ENCODE measurements around the gene TJP3.
"Not testable (repeated sequence)": the region's sequence is repeated elsewhere in the genome, so short reads cannot be mapped to it uniquely, and the experiment has no call there.

Gene TJP3

DNA sequence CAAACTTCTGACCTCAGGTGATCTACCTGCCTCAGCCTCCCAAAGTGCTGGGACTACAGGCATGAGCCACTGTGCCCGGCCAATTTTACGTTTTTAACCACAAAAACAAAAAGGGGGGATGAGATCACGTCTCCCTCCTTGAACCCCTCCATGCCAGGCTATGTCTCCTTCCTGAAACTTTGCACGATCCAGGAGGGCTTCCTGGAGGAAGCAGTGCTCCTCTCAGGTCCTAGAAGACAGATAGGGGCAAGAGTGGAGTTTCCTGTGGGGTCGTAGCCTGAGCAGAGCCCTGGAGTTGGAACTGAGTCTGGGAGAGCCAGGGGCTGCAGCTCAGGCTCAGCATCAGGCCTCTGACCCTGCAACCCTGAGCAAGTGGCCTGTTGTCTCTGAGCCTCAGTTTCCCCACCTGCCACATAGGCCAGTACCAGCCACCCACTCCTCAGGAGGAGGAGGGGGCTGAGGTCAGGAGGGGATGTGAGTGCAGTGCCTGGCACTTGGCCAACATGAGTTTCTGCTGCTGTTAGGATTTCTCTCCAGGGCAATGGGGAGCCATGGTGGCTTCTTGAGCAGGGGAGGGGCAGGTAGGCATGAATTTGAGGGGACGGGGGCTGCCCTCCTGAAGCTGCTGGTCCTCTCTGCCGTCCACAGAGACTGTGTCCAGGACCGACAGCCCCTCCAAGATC, 37.3 kb downstream of the TJP3 start:
- no peak for DNase-seq (ENCODE audit: low read depth)

DNA sequence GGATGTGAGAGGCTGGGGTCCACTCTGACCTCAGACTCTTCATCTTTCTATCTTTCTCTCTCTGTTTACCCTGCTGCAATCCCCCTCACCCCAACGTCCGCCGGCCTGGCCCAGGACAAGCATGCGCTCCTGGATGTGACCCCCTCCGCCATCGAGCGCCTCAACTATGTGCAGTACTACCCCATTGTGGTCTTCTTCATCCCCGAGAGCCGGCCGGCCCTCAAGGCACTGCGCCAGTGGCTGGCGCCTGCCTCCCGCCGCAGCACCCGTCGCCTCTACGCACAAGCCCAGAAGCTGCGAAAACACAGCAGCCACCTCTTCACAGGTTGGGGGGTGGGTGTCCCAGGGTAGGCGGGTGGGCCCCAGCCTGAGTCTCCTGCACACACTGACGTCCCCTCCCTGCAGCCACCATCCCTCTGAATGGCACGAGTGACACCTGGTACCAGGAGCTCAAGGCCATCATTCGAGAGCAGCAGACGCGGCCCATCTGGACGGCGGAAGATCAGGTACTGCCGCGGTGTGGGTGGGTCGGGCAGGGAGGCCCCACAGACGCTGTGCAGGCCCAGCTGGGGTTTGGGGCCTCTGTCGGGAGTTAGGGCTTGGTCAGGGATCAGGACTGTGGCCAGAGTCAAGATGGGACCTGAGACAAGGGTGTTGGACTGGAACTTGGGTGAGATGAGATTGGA, 38.3 kb downstream of the TJP3 start:
- DNase-seq (ENCODE audit: low read depth): no peak

DNA sequence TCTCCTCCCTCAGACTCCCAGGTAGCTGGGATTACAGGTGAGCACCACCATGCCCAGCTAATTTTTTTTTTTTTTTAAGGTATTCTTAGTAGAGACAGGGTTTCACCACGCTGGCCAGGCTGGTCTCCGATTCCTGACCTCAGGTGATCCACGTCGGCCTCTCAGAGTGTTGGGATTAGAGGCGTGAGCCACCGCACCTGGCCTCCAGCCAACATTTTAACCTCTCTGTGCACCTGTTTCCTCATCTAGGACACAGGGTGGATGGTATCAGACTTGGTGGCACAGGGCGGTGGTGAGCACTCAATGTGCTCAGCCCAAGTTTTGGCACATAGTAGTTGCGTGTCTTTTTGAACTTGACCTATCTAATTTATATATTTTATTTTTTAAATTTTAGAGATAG, 40.8 kb downstream of the TJP3 start:
- DNase-seq (ENCODE audit: low read depth): no peak

DNA sequence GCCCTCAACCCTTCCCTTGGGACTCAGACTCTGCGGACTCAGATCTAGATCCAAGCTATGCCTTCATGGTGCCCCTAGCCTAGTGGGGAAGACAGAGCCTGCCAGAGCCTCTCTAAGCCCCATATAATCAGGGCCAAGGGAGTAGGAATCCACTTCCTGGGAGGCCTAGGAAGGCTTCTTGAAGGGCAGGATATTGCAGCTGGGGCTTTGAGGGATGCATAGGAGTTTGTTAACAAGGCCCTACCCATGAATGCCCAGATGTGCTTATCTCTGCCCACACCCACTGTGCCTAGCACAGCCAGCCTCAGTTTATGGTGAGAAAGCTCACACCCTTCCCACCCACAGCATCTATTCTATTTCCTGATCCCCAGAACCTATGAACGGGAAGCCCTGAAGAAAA, 42.0 kb downstream of the TJP3 start:
- DNase-seq (ENCODE audit: low read depth): no peak

DNA sequence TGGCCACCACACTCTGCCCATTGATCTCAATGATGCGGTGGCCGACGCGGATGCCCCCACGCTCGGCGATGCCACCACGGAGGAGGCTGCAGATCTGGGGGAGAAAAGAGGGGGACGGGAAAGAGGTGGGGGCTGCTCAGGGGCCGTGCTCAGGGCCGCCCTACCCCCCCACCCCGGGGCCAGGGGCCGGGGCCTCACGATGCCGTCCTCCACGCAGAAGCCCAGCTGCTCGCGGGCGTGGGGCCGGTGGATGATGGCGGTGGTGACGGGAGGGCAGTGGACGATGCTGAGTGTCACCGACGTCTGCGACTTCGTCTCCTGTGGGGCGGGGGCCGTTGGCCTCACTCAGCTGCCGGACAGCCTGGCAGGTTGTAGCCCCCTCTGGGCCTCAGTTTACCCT, 43.1 kb downstream of the TJP3 start:
- no peak for DNase-seq (ENCODE audit: low read depth)

DNA sequence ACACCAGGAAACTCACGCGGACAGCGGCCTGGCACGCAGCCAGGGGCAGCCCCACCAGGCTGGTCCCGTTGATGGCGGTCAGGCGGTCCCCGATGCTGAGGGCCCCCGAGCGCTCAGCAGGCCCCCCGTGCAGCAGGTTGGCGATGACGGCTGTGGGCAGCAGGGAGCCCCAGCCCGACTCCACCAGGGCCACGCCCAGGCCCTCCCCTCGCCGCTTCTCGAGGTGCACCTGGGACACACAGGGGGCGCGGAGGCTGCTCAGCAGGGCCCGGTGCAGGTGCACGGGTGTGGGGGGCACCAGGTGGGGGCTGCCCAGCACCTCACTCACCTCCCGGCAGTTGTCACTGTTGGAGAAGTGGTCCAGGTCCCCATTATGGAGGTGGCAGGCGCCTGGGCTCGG, 44.3 kb downstream of the TJP3 start:
- DNase-seq (ENCODE audit: low read depth): no peak

DNA sequence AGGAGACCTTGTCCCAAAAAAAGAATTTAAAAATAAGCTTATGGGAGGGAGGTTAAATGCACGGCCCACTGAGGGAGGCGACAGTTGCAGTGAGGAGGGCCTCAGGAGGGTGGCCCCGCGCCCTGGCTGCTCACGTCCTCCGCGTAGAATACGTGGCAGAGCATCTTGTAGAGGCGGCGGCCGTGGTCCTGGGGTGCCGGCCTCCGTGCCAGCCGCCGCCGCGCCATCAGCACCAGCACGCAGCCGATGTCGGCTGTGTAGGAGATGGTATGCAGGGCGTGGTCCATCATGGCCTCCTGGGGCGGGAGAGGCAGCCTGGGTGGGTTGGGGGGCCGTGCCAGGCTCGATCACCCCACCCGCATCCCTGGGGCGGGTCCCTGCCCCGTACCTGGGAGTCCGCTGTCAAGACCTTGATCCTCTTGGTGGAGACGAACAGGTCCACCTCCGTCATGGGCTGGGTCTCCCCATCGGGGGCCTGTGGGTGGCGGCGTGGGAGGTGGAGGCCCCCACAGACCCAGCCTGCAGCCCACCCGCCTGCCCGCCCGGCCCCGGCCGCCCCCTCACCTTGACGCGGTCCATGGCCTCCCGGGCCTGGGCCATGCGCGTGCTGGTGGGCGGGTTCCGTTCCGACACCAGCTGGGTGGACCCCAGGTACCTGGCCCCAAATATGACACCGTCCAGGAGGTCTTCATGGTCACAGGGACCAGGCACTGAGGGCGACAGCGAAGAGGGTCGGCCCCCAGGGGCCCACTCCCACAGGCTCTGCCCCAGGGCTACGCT, 45.6 kb downstream of the TJP3 start:
- DNase-seq (ENCODE audit: low read depth): no peak

DNA sequence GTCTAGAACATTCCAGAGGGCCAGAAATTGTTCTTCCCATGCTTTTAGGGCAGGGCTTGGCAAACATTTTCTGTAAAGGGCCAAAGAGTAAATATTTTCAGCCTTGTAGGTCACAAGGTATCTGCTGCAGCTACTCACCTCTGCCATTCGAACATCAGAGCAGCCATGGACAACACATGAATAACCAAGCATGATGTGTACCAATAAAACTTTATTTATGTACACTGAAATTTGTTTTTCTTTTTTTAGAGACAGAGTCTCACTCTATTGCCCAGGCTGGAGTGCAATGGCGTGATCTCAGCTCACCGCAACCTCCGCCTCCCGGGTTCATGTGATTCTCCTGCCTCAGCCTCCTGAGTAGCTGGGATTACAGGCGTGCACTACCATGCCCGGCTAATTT, 49.5 kb downstream of the TJP3 start:
- not testable (repeated sequence) for DNase-seq (ENCODE audit: low read depth)

DNA sequence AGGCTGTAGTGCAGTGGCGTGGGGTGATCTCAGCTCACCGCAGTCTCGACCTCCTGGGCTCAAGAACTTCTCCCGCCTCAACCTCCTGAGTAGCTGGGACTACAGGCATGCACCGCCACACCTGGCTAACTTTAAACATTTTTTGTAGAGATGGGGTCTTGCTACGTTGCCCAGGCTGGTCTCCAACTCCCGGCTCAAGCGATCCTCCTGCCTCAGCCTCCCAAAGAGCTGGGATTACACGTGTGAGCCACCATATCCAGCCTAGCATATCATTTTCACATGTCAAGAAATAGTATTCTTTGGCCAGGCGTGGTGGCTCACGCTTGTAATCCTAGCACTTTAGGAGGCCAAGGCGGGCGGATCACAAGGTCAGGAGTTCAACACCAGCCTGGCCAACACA, 50.1 kb downstream of the TJP3 start:
- not testable (repeated sequence) for DNase-seq (ENCODE audit: low read depth)

DNA sequence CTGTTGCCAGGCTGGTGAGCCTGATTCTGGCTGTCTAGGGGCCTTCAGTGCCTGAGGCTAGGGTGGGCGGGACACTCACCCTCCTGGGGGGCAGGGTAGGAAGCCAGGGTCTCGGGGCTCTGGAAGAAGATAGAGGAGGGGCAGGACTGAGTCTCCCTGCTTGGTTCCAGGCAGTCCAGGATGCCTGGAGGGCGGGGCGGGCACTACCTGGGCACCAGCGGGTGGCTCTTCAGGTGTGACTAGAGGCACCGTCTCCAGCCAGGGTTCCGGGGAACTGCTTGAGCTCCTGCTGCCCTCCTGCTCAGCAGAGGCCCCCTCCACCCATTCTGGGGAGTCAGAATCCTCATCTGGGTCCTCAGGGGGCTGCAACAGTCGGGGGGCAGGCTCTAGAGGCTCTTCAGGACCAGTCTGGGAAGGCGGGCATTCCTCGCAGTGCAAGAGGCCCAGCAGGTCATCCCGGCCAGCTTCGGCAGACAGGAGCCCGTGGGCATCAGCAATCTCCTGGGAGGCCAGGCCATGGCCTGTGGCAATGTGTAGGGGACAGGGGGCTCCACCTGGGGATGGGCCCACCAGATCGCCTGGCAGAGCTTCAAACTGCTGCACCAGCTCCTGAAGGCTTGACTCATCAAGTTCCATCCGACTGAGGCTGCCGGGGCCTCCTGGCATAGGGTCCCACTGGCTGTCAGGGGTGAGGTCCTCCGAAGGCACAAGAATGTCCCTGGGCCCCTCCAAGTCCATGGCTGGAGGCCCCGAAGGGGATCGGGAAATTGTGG, 51.5 kb downstream of the TJP3 start:
- DNase-seq (ENCODE audit: low read depth): no peak

DNA sequence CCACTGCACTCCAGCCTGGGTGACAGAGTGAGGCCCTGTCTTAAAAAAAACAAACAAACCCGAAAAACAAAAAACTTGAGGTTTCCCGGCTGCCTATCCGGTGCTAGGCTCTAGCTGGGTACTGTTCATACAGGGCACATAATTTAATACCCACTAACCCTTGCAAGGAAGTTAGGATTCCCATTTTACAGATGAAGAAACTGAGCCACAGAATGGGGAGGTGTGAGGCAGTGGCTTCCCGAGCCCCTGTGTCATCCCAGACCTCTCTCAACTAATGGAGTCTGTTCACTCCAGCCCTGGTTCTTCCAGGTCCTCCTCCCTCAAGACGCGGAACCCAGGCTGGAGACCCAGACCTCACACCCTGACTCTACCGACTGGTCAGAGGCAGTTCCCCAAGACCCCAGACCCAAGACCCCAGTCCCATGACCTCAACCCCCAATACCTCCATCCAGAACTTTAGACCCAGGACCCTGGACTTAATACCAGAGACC, 52.7 kb downstream of the TJP3 start:
- no peak for DNase-seq (ENCODE audit: low read depth)

DNA sequence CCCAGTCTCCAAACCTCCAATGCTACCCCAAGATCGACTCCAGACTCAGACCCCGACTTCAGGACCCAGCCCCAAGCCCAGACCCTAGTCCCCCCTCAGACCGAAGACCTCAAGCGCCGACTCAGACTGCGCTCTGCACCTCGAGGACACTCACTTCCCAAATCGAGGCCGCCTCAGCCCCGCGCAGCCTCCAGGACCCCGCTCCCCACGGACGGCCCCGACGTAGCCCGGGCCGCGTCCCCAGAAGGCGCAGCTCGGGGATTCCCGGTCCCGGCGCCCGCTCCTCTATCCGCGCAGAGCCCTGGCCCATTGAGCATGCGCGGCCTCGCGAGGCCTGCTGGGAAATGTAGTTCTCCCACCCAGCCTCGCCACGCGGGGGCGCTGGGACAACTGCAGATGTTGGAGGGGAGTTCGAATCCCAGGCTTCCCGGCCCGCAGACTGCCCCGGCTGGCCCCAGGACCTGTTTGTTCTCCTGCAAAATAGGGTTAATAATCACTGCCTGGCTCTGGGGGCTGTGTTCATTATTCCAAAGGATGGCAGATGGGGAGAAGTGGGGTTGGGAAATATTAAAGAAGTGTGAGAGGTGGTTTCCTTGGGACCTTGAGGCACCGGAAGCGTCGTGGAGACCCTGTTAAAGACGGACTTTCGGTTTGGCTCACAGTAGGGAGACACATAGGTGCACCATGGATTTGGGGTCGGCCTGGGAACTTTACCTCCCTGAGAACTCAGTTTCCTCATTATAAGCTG, 53.4 kb downstream of the TJP3 start, which contains the start of gene APBA3:
TSS of gene APBA3 (minus strand) at position 311 of the 748 bp plus-strand sequence. CDS start 1,428 bp downstream, outside the sequence.
- peak; percentile 81 for DNase-seq (ENCODE audit: low read depth)

DNA sequence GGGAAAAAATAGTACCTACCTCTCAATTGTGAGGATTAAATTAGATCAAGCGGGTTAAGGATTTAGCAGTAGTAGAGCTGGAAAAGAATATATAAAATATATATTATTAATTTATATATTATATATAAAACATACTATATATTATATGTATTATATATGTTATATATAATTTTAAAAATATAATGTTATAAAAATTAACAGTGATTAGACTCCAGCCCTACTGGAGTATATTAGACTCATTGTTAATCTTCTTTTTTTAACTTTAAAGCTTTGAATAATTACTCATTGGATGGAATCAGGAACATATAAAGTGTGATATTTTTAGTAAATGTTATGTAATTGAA, 53.9 kb downstream of the TJP3 start:
- no peak for DNase-seq (ENCODE audit: low read depth)

DNA sequence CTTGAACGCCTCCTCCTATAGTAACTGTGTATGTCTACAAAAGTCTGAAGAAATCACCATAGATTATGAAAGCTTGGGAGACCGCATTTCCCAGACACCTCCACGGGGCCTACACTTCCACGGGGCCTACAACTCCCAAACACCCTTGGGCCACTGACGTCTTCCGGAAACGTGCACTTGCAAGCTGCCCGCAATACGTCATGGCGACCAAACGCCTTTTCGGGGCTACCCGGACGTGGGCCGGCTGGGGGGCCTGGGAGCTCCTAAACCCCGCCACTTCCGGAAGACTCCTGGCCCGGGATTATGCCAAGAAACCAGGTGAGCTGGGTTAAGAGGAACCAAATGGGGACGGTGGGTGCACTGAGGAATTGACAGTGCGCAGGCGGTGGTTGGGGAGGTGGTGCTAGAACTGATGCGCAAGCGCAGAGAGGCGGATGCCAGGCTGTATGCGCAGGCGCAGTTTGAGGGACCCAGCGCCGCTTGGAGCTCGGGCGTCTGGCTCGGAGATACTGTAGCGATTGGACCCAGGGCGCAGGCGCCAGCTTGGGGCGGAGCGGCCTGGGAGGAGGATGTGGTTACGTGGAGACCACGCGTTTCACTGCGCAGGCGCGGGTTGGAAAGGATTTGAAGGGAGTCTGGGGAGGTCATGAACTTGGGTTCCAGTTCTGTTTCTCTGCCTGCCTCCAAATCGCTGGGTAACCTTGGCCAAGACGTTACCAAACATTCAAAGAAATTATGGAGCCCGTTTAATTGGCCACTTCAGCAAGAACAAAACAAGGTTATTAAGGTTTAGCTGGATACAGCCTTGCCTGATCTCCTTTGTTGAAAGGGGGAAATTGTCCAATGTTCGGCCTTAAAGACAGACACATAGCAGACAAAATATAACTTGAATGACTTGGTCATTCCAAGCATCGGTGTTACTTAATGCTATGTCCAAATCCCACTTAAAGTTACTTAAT, 54.6 kb downstream of the TJP3 start, which contains the start of gene MRPL54:
TSS of gene MRPL54 (plus strand) at position 182 of the 959 bp plus-strand sequence. CDS start at position 201, 19 bp downstream.
- peak; percentile 99 for DNase-seq (ENCODE audit: low read depth)

DNA sequence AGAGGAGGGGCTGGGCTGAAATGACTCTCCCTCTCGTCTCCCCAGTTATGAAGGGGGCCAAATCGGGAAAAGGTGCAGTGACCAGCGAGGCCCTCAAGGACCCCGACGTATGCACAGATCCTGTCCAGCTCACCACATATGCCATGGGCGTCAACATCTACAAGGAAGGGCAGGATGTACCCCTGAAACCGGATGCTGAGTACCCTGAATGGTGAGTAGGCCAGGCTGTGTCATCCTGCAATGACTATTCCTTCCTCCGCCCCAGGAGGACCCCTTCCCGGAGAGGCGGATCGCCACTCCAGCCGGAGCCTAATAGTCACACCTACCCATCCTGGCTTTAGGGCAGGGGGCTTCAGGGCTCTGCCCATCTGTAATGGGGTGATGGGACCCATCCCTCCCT, 56.9 kb downstream of the TJP3 start:
- DNase-seq (ENCODE audit: low read depth): no peak

DNA sequence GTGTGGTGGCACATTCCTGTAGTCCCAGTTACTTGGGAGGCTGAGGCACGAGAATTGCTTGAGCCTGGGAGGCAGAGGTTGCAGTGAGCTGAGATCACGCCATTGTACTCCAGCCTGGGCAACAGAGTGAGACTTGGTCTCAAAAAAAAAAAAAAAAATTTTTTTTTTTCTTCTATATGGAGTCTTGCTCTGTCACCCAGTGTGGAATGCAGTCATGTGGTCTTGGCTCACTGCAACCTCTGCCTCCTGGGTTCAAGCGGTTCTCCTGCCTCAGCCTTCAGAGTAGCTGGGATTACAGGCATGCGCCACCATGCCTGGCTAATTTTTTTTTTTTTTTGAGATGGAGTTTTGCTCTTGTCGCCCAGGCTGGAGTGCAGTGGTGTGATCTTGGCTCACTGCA, 57.6 kb downstream of the TJP3 start:
- DNase-seq (ENCODE audit: low read depth): not testable (repeated sequence)

DNA sequence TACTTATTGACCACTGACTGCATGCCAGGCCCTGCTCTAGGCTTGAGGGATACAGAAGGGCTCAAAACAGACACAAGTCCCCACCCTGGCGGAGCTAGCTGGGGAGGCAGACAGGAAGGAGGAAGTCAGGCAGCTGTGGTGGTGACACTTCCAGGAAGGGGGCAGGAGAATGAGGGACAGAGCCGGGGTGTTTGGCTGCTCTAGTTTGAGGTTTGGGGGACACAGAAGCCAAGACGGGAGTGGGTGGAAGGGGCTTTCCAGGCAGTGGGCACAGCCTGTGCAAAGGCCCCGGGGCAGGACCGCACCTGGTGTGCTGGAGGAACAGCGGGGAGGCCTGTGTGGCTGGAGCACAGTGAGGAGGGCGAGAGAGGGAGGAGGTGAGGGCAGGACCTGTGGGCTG, 58.3 kb downstream of the TJP3 start:
- no peak for DNase-seq (ENCODE audit: low read depth)

DNA sequence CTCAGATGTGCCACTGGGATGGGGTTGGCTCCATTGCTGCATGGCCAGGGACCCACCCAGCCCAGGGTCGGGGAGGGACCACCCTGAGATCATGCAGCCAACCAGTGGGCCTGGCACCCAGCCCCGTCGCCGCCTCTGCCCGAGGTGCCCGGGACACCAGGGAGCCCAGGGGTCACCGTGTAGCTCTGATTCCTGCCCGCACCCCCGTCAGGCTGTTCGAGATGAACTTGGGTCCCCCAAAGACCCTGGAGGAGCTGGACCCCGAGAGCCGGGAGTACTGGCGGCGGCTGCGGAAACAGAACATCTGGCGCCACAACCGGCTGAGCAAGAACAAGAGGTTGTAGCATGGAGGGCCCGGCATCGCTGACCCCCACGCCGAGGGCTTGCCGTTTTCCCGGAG, 58.9 kb downstream of the TJP3 start:
- DNase-seq (ENCODE audit: low read depth): no peak

DNA sequence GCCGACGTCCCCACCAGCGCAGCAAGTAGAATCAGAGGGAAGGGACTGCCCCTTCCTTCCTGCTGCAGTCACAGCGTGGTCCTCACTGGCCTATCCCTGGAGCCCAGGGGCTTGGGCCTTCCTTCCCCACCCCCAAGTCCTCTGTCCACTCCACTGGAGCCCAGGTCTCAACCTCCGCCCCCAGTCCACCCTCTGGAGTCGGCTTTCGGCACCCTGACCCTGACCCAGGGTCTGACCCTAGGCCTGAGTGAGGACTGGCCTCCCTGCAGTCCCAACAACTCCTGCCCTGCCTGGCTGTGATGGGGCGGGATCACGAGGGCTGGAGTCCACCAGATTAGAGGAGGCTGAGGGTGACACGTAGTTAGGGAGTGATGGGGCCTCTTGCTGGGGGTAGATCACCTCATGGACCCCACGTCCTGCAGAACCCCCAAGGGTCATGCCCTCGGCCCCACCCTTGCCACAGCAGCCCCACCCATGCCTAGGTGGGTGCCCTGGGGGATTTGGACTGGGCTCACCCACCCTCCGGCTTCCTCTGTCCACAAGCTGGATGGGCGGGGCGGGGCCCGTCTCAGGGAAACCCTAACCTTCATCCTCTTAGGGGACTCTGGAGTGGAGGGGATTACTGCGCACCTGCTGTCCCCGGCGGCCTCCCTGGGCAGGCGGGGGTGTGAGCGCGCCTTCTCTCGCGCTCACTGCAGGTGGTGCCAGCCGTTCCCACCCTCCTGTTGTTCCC, 60.0 kb downstream of the TJP3 start:
- DNase-seq (ENCODE audit: low read depth): no peak

DNA sequence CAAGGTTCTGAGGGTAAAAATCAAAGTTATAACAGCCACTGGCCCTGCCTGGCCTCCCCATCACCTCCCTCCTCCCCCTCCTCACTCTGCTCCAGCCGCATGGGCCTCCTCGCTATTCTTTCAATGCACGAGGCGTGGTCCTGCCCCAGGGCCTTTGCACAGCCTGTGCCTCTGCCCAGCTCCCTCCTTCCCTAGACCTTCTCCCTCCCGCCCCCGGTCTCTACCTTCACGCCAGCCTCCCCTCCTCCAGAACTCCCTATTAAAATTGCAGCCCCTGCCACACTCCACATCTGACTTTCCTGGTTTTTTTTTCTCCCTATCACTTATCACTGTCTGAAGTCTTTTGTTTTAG, 60.5 kb downstream of the TJP3 start:
- no peak for DNase-seq (ENCODE audit: low read depth)
